Fibroblast of peridontal ligament (primary cell): ENCODE measurements around the gene SRRM3.
"Not testable (repeated sequence)": the region's sequence is repeated elsewhere in the genome, so short reads cannot be mapped to it uniquely, and the experiment has no call there.

Source experiments
- DNase-seq: peaks from one replicate; pipeline ENCODE4 v3.0.0-alpha.2; 2010; ENCODE audit errors: extremely low read depth

The SRRM3 gene

GRCh38 chr7:76226878-76227423 is 25.3 kb downstream of the SRRM3 start:
- not testable (repeated sequence) for DNase-seq

- no peak for DNase-seq
Observed at GRCh38 chr7:76230214-76230613, 28.5 kb downstream of the SRRM3 start.

- no peak for DNase-seq
Observed at GRCh38 chr7:76231071-76231470, 29.4 kb downstream of the SRRM3 start.

DNA sequence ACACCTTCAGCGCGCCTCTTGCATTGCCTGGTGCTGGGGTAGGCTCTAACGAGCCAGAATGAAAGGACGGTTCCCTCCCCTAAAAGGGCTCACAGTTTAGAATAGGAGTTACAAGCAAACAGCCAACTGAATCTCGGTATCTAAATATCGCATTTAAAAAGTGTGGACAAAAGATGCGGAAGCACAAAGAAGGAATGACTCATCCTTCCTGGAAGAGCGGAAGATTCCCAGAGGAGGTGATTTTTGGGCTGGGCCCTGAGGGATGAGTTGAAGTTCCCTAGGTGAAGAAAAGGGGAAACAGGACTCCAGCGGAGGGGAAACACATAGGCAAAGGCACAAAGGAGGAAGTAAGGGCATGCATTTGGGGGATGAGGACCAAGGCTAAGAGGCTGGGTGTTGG is 29.9 kb downstream of the SRRM3 start:
- no peak for DNase-seq

- no peak for DNase-seq
Observed at GRCh38 chr7:76232698-76233097, 31.0 kb downstream of the SRRM3 start.

DNA sequence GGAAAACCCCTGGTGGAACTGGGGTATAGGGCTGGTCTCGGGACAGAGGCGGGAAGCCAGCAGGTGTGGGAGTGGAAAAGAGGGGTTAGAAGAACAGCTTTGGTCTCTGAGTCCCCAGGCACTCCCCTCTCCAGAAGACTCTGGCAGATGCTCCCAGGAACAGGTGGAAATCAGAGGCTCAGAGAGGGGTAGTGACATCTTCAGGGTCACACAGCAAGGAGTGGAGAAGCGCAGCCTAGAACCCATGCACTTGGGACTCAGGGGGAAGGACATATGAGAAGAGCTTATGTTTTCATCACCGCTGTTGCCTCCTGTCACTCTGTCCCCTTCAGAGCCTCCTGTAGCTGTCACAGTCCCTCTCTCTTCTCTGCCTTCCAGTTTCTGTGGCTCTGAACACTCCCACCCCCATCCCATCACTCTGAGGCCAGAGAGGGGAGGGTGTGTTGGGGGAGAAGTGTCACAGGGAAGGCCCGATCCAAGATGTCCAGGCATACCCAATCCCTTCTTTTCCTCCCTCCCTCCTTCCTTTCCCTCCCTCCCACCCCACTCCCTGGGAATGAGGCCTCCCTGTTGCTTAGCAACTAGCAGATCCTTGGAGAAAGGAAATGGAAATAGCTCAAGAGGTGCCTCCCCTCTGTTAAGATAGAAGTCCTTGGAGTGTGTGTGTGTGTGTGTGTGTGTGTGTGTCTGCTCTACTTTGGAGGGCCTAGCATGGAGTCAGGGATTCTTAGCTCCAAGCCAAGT is 32.0 kb downstream of the SRRM3 start:
- no peak for DNase-seq

DNA sequence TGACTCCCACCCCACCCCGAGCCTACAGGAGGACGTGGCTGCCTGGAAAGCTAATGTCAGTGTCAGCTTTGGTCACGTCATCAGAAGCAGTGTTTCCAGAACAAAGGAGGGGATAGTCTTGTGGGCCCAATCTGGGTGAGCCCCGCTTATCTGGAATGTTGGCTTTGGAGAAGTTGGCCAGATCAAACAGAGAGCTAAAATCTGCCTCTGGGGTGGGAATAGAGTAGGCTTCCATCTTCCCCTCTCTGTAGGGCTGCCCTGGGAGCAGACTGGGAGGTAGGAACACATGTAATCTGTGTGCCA is 32.5 kb downstream of the SRRM3 start:
- DNase-seq, result no peak

- DNase-seq, result peak; percentile 66
Observed at GRCh38 chr7:76234931-76235441, 33.3 kb downstream of the SRRM3 start.

DNA sequence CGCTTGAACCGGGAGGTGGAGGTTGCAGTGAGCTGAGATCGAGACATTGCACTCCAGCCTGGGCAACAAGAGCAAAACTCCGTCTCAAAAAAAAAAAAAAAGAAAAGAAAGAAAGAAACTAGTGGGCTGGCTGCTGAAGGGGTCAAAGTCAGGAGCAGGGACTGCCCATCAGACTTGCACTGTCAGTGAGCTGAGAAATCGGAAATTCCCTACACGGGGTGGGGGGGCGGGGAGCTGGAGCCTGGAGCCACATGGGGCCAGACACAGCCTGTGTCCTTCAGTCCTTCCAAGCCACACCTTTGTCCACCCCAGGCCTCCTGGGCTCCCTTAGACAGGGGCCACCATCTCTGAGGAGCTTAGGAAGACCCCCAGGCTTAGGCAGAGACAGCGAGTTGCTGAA is 34.5 kb downstream of the SRRM3 start:
- no peak for DNase-seq

GRCh38 chr7:76238326-76238725 is 36.6 kb downstream of the SRRM3 start:
- DNase-seq, result no peak

DNA sequence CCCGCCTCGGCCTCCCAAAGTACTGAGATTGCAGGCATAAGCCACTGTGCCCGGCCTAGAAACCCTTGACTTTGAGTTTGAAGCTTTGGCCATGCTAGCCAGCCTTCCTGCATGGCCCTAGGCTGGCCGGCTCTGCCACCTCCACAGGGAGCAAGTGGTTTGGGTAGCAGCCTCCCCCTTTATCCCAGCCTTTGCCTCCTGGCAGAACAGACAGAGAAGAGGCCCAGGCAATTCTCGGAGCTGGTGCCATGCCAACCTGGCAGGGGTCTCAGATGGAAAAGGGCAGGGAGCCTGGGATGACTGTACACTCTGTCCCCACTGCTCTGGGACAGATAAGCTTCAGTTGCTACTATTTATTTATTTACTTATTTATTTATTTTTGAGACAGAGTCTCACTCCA is 39.4 kb downstream of the SRRM3 start:
- no peak for DNase-seq

GRCh38 chr7:76242517-76243063 is 40.9 kb downstream of the SRRM3 start:
- DNase-seq, result not testable (repeated sequence)

DNA sequence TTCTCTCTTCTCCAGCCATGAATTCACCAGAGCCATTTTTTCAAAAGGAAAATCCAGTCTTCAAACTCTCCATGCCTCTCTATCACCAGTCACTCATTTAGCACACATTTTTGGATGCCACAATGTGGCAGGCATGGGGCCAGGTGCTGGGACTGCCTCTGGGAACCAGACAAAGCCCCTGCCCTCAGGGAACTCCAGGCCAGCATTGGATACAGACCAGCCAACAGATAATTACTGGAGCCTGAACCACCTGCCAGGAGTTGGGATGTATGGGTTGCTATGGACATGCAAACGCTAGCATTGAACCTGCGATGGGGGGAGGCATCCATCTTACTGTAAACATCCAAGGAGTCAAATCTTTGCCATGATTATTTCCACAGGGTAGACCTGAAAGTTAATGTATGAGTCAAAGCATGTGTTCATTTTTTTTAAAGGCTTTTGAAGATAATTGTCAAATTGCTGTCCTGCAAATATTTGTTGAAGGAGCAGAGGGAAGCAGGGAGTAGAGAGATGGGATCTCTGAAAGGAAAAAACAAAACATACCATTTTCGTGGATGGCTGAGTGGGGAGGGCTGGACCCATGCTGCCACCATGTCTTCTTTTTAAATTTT is 43.2 kb downstream of the SRRM3 start:
- no peak for DNase-seq

- DNase-seq, result no peak
Observed at GRCh38 chr7:76246804-76247389, 45.2 kb downstream of the SRRM3 start.

DNA sequence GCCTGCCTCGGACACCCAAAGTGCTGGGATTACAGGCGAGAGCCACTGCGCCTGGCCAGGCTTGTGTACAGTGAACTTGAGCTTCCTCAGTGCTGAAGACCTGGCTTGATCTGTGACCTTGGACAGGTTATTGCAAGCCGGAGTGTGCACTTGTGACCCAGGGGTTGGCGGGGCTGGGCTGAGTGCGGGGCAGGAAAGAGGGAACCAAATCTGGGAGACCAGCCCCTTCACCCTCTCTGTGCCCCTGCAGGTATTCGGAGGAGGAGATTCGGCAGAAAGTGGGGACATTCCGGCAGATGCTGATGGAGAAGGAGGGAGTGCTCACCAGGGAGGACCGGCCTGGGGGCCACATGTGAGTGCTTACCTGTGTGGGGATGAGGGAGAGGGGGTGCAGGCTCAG is 46.2 kb downstream of the SRRM3 start:
- DNase-seq, result no peak

DNA sequence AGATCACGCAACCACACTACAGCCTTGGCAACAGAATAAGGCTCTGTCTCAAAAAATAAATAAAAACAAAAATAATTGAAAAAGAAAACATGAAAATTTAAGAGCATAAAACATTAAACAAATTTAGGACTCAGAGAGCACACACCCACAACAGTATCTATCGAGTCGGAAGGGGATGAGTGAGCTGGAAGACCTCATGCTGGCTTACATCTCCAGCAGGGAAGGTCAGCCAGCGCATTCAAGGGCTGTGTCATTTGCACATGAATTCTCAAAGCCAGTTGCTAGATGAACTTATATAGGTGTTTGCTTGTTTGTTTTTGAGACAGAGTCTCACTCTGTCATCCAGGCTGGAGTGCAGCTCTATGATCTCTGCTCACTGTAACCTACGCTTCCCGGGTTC is 50.3 kb downstream of the SRRM3 start:
- DNase-seq, result no peak

DNA sequence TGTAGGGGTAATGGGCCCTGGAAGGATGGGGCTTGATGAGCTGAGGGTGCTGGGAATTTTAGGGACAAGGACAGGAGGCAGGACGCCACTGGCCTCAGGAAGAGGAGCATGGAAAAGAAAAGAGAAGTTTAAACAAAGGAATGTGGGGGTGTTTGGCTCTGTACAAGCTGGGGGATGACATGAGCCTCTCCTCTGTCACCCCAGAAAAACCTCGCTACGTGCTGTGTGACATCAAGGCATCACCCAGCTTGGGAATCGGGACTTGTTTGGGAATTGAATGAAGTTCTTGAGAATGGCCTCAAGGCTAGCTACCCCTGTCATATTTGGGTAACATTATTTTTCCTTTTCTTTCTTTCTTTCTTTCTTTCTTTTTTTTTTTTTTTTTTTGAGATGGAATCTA is 53.1 kb downstream of the SRRM3 start:
- no peak for DNase-seq

- no peak for DNase-seq
Observed at GRCh38 chr7:76257973-76258372, 56.3 kb downstream of the SRRM3 start.

DNA sequence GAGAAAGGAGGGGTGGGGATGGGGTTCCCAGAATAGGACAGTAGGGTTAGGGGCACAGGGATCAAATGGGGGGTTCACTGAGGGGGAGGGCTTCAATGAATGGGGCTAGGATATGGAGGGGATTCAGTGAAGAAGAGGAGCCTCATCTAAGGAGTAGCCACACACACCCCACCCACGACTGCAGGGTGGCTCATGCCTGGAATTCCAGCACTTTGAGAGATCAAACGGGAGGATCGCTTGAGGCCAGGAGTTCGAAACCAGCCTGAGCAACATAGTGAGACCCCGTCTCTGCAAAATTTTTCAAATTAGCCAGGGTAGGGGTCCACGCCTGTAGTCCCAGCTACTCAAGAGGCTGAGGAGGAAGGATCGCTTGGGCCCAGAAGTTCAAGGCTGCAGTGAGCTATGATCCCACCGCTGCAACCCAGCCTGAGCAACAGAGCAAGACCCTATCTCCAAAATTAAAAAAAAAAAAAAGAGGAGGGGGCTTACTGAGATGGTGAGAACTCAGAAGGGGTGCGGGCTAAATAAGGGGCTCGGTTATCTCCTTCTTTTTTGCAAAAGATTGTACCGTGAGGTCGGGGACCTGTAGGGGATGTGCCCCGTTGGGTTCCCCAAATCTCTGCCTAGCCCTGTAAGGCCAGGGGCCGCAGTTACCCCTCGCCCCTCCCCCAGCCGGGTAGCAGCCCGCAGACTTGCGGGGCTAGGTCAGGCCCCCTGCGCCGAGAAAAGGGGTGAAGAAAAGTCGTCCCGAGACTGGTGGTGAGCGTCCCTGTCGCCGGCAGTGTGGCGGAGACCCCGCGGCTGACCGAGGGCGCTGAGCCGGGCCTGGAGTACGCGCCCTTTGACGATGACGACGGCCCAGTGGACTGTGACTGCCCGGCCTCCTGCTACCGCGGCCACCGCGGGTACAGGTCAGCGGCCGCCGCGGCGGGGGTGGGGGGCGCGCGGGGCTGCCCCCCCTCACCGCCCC is 57.7 kb downstream of the SRRM3 start:
- DNase-seq, result no peak

GRCh38 chr7:76260171-76260703 is 58.5 kb downstream of the SRRM3 start:
- no peak for DNase-seq

DNA sequence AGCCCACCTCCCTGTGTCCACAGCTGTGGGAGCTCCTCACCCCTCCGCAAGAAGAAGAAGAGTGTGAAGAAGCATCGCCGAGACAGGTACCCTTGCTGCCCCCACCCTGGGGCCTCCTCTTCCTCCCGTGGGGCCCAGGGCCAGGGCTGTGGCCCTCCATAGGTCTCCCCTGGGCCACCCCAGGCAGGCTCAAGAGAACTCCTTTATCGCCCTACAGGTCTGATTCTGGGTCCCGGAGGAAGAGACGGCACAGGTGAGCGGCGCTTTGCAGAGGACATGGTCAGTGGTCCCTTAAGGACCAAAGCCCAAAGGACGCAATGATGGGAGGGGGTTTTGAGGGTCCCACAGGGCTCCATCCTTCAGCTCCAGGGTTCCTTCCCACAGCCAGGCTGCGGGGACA is 59.6 kb downstream of the SRRM3 start:
- no peak for DNase-seq
